ENCODE data around the gene WASHC2A. TPM values are rescaled to one million over a fixed set of nuclear protein-coding genes. Genes with fewer than 3 reads are reported as not detected.
"Not testable (repeated sequence)": the region's sequence is repeated elsewhere in the genome, so short reads cannot be mapped to it uniquely, and the experiment has no call there.

The WASHC2A gene
- total RNA-seq, 1 donor from 2014 or later = 49.3 TPM

DNA sequence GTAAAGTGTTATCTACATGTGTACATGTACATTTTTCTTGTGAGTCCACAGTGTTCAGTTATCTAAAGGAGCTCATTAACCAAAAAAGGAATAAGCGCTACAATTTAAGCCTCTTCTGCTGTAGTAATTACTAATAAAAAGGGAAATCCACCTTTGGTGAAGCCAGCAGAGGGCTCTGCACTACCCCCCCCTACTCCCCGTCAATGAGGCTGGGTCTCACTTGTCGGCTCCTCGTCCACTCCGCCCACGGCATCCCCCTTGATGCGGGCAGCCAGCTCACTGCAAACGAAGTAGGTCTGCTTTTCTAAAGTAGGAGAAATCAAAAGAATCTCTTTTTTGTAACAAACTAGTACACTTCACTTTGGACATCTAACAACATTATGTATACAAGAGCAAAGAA, 4.7 kb upstream of the WASHC2A start:
- DNase-seq (ENCODE audit: extremely low read depth, low read depth, low spot score) = no peak

DNA sequence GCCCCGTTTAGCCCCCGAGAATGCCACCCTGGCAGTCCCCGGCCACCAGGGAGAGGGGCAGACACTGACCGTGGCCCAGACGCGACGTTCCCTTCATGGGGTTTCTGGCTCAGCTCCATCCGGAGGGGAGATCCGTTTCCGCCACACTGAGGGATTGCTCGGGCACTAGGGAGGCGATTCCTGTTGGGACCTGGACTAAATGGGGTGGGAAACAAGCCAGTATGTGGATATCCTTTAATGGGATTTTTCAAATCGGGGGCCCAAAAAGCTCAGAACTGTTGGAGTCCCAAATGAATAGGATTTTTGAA, 552 bp downstream of the WASHC2A start:
- DNase-seq (ENCODE audit: extremely low read depth, low read depth, low spot score) = not testable (repeated sequence)

DNA sequence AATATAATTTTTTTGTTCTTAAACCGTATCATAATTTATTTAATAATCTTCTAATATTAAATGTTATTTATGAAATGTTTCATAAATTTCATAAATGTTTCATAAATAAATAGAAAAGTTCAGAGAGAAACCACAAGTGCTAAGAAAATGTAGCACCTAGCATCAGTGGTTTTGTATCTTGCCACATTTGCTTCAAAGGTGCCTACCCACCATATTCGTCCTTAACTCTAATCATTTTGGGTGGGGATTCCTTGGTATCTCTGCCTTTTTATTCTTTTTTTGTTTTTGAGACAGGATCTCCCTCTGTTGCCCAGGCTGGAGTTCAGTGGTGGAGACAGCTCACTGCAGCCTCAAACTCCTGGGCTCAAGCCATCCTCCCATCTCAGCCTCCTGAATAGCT, 7.4 kb downstream of the WASHC2A start:
- DNase-seq (ENCODE audit: extremely low read depth, low read depth, low spot score) = not testable (repeated sequence)

DNA sequence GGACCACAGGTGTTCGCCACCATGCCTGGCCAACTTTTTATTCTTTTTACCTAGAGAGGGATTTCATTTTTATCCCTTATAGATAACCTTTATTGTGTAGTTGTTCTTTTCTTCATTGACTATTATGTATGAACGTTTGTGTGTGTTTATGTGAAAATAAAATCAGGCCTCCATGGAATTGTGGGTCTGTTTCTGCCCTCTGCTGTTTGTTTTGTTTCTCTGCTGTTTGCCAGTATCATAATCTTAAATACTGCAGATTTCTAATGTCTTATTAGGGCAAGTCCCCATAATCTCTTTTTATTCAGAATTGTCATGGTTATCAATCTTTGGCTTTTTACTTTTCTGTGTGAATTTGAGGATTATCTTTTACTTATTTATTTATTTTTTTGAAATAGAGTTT, 7.8 kb downstream of the WASHC2A start:
- not testable (repeated sequence) for DNase-seq (ENCODE audit: extremely low read depth, low read depth, low spot score)

DNA sequence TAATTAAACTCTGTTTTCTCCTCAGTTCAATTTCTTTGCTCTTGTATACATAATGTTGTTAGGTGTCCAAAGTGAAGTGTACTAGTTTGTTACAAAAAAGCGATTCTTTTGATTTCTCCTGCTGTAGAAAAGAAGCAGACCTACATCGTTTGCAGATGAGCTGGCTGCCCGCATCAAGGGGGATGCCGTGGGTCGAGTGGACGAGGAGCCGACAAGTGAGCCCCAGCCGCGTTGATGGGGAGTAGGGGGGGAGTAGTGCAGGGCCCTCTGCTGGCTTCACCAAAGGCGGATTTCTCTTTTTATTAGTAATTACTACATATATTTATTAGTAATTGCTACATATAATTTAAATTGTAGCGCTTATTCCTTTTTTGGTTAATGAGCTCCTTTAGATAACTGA, 23.6 kb downstream of the WASHC2A start:
- DNase-seq (ENCODE audit: extremely low read depth, low read depth, low spot score) = not testable (repeated sequence)

DNA sequence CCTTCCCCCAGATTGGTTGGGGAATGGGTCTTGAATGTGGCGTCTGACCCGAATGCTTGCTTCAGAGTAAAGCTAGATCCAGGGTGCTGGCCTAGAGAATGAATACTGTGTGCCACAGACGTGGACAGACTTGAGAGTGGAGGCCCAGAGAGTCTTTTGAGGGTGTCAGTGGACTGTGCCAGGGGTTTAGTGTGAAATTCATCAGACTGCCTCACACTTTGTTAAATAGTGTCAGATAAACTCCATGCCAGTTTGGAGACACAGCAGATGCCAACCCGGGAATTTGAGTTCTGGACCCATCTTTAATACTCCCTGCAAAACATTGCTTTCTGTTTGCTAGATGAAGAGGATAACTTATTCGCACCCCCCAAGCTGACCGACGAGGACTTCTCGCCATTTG, 25.2 kb downstream of the WASHC2A start:
- DNase-seq (ENCODE audit: extremely low read depth, low read depth, low spot score) = not testable (repeated sequence)

DNA sequence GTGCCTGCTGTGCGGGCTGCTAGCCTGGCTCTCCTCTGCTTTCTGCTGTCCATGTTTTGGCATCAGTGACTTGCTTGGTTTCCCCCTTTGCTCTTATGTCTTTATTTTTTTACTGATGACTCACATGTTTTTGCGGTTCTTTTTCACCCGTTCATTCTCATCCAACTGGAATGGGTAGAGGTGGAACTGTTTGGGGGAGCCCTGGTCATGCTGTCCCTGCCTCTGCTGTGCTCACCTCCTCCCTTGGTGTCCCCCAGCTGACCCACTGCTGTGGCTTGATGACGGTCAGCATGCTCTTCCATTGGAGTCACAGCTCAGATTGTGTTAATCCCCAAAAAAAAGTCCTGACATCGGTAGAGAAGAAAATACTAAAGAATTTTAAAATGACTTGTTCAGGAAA, 26.9 kb downstream of the WASHC2A start:
- DNase-seq (ENCODE audit: extremely low read depth, low read depth, low spot score) = not testable (repeated sequence)

DNA sequence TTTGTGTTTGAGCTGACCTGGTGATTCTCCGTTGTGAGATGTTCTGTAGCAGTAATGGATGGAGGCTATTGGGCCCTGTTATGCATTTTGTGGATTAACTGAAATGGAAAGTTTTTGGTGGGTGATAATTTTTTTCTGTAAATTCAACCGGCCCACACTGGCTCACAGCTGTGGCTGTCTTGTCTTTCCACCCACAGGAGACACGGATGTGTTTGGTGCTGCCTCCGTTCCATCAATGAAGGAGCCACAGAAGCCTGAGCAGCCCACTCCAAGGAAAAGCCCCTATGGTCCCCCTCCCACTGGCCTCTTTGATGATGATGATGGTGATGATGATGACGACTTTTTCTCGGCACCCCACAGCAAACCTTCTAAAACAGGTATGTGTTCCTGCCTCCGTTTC, 27.6 kb downstream of the WASHC2A start:
- DNase-seq (ENCODE audit: extremely low read depth, low read depth, low spot score) = not testable (repeated sequence)

DNA sequence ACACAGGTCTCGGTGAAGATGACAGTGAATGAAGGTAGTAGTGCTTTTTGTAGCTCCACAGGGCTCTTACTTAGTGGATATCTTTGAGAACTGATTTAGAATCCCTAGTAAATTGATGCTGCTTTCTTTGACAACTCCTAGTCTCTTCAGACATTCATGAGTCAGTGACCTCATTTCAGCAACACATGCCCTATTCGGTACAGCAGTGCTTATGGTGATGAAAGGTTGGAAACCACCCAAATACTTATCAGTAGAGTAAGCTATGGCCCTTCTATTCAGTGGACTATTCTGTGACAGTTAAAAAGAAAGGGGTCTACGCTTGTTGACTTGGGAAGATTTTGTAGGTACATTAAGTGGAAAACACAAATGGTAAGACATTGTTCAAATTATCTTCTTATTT, 29.0 kb downstream of the WASHC2A start:
- DNase-seq (ENCODE audit: extremely low read depth, low read depth, low spot score) = not testable (repeated sequence)

DNA sequence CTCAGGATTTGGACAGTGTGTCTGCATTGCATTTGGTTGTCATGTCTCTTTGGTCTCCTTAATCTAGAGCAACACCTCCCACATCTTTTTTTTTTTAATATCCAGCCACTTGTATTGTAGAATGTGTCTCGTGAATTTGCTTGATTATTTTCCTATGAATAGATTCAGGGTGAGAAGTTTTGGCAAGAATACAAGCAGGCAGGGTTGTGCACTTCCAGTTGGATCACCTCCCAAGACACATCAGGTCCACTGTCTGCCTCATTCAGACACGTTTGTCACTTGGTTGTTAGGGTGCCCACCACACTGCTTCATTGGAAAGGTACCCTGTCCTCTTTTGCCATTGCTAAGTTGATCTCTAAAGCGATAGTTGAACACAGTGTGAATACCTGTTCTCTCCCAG, 30.9 kb downstream of the WASHC2A start:
- DNase-seq (ENCODE audit: extremely low read depth, low read depth, low spot score) = not testable (repeated sequence)

DNA sequence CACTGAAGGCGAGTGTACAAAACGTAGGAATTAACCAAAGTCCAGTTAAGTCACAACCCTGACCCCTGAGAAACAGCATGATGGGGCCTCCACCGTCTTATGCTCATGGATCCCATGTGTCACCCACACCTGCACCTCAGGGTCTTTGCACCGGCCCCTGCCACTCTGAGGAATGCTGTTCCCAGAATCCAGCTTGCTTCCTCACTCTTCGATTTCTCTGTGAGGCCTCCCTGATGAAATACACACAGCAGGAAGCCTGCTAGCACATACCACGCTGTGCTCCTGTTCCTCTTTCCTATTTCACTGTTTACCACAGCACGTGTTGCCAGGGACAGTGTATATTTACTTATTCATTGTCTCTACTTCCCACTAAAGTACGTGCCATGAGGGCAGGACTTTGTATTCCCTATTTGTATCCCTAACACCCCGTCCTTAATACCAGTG, 33.4 kb downstream of the WASHC2A start:
- DNase-seq (ENCODE audit: extremely low read depth, low read depth, low spot score) = not testable (repeated sequence)

DNA sequence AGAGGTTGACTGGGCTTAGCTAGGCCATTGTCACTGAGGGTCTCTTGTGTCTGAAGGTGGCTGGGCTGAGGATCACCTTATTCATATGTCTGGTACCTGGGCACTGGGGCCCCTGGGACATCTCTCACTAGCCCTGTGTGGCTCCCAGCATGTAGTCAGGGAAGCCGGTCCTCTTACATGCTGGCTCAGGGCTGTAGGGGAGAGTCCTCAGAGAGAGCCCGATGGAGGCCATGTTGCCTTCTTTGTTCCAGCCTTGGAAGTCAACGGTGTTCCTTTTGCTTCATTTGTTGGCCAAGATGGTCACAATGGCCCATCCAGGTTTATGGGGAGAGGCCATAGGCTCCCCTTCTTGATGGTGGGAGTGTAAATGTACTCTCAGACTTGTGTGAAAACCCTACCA, 34.0 kb downstream of the WASHC2A start:
- not testable (repeated sequence) for DNase-seq (ENCODE audit: extremely low read depth, low read depth, low spot score)

DNA sequence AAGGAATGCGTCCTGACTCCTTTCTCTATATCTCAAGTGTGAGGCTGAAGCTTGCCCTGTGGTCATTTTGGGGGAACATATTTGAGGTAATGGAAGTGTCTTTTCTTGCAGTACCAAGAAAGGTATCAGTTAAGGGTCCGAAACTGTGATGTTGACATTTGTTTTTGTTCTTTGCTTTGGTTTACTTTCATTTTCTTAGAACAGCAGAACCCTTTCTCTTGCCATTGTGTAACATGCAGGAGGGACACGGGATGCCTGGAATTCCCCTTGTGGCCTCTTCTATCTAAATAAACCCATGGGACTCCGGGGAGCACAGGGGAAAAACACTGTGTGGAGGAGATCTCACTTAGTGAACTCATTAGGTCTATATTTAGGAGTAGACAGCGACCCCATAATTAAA, 34.5 kb downstream of the WASHC2A start:
- DNase-seq (ENCODE audit: extremely low read depth, low read depth, low spot score) = not testable (repeated sequence)

DNA sequence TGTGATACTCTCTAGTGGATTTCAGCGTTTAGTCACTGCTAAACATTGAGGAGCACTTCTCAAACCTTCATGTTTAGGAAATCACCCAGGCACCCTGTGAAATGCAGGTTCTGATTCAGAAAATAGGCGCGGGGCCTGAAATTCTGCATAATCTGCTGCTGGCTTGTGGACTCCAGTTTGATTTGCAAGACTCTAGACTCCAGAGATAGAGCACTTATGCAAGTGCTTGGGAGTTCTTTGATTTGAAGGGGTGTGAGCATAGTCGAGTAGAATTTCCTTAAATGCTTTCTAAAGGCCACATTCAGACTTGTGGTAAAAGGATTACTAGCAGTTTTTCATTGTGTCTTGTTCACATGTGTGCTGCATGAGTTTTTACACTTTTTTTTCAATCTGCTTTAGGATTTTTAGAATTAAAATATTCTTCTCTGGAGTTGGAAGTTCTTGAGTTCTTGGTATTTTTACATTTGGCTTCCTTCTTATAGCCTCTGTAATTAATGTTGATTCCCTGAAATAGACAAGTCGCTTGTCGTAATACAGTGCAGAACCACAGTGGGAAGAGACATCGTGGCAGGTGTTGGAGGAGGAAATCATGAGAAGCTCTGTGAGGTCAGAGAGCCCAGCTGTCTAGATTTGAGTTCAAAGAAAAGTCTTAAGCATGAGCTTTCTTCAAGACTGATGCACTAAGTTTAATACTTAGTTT, 41.4 kb downstream of the WASHC2A start:
- not testable (repeated sequence) for DNase-seq (ENCODE audit: extremely low read depth, low read depth, low spot score)

DNA sequence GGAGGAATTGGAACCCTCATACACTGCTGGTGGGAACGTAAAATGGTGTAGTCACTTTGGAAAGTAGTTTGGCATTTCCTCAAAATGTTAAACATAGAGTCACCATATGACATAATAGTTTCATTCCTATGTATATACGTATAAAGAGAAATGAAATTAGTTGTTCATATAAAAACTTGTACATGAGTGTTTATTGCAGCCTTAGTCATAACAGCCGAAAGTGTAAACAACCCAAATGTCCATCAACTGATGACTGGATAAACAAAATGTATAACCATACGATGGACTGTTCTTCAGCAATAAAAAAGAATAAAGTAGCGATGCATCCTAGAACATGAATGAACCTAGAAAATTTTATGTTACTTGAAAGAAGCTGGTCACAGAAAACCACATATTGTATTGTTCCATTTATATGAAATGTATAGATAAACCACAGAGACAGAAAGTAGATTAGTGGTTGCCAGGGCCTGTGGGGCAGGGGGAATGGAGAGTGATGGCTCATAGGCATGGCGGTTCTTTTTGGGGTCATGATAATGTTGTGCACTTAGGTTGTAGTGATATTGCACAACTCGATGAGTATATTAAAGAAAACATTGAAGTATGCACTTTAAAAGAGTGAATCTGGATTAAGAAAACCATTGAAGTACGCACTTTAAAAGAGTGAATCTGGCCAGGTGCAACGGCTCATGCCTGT, 44.8 kb downstream of the WASHC2A start:
- DNase-seq (ENCODE audit: extremely low read depth, low read depth, low spot score) = not testable (repeated sequence)

DNA sequence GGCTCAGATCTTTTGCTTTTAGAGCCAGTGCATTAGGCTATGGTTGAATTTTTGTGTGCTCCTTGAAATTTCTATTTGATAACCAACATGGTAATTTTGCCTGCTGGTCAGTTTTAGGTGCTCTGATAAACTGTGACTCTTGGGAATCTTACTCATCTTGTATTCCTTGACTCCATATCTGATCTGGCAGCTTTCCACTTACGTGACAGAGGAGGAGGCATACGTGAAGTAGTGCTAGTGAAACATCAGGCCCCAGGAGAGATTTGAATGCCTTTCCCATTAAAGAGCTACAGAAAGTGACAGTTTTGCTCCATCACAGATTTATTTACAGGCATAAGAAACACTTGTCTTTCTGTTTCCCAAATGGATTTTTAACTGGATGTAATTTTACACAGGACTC, 59.0 kb downstream of the WASHC2A start:
- DNase-seq (ENCODE audit: extremely low read depth, low read depth, low spot score) = not testable (repeated sequence)

DNA sequence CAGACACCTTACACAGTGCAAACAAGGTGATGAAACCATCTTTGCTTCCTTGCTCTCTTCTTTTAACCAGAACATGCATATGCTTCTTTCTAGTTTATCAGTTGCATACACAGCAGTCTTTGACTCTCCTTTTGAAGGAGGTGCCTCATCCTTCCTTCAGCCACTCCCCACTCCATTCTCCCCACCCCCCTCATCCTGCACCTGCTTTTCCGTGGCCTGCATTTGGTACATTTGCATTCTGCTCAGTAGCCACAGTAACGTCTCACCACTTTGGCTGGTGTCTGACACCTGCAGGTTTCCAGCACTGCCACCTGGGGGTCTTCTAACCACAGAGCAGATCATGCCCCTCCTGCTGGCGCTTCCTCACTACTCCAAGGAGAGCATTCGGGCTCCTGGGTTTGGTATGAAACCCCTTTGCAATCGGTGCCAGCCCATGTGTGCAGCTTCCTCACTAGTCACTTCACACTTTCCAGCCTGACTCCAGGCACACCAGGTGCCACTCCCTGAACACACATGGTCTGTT, 60.1 kb downstream of the WASHC2A start:
- DNase-seq (ENCODE audit: extremely low read depth, low read depth, low spot score) = not testable (repeated sequence)

DNA sequence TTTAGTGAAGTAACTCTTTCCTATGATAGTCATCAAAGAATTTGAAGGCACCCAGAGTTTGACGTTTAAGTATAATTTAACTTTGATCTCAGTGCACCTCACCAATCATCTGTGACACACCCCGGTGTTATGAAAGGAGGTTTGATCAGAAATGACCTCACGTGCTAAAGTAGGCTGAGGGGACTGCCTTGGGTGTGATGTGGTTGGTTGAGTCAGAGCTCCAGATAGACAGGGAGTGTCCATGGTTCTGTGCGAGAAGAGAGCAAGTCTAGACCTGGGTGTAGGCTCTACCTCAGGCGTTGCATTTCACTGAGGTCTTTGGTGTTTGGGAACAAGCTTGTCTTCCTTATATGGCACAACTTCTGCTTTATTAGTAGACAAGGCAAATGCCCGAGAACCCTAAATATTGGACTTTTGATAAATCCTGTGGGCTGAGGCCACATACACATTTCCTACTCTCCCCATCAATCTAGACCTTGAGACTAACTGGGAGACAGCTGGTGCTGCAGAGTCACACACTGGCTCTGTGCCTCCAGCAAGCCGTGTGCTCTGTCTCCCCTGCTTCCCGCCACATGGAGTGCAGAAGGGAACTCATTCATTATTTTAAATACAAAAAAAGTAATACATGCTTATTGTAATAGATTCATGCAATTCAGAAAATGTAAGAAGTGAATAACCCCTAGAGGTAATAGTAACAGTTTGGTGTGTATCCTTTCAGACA, 63.7 kb downstream of the WASHC2A start:
- not testable (repeated sequence) for DNase-seq (ENCODE audit: extremely low read depth, low read depth, low spot score)

DNA sequence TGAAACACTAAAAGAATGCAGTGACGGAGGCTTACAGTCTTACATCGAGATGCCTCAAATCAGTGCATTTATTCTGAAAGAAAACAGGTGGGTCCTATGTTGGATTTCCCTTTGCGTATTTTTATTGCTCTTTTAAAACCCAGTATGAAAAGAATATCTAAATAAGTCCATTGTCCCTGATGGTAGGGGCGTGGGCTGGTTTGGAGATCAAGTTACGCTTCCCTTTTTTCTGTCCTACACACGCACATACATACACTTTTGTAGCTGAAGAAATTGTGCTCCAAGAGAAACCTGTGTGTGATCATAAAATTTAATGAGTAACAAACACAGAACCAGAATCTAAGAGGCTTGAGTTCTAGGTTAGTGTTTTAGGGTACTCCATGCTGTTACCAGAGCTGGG, 64.6 kb downstream of the WASHC2A start:
- not testable (repeated sequence) for DNase-seq (ENCODE audit: extremely low read depth, low read depth, low spot score)

DNA sequence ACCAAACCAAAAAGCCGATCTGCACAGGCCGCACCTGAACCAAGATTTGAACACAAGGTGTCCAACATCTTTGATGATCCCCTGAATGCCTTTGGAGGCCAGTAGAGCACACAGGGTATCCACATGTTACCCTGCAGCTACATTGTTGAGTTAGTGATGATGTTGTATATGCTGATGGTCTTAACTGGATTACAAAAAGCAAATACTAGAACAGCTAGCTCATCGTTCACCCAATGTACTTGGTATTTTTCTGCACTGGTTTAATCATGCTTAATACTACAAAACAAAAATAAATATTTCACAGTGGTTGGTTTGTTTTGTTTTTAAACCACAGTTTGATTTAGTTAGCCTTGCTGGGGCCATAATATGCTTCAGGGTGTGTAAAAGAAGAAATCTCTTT, 65.1 kb downstream of the WASHC2A start:
- not testable (repeated sequence) for DNase-seq (ENCODE audit: extremely low read depth, low read depth, low spot score)

DNA sequence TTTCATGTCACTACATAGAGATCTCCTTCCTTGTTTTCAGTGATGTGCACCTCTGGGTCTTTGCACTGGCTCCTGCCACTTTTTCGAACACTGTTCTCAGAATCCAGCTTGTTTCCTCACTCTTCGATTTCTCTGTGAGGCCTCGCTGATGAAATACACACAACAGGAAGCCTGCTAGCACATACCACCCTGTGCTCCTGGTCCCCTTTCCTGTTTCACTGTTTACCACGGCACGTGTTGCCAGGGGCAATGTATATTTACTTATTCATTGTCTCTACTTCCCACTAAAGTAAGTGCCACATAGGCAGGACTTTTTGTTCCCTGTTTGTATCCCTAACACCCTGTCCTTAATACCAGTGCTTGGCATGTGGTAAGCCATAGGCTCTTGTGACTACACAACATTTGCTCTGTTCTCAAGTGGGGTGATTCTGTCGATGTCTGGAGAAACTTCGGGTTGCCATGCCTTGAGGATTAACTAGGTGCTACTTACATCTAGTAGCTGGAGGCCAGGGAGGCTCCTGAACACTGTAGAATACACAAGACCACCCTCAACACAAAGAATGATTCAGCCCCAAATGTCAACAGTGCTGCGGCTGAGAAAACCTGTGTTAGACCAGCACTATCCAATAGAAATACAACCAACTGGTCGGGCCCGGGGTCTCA, 75.9 kb downstream of the WASHC2A start:
- peak; percentile 9 for DNase-seq (ENCODE audit: extremely low read depth, low read depth, low spot score)
